CD14-positive monocyte (primary cell): ENCODE measurements around the gene HAND1. TPM values are rescaled to one million over a fixed set of nuclear protein-coding genes. Genes with fewer than 3 reads are reported as not detected.

ENCODE experiments used
- DNase-seq, 3 donors: peaks; one replicate each; pipeline ENCODE4 v3.0.0-alpha.2; 2011 to 2022
- H2AFZ ChIP-seq: 2 replicates; pipeline ENCODE4 v1.6.0; 2012; ENCODE audit warnings: mild to moderate bottlenecking, low read depth, low read length, inconsistent platforms; ENCODE audit not compliant: insufficient read depth, poor library complexity, severe bottlenecking
- H3K27ac ChIP-seq, 2 donors: 1 replicate in 1 of 2; 2 replicates in 1 of 2; pipeline ENCODE4 v1.5.1; 2012 to 2013; ENCODE audit warnings: low read length in 2 of 2, control low read depth in 1 of 2, inconsistent platforms in 1 of 2, low read depth in 1 of 2, mild to moderate bottlenecking in 1 of 2
- H3K27me3 ChIP-seq, 2 donors: one replicate each; pipeline versions ENCODE4 v1.6.0 to v1.6.1; 2011 to 2013; ENCODE audit warnings: low read length in 2 of 2; ENCODE audit not compliant: control insufficient read depth in 2 of 2, insufficient read depth in 2 of 2
- H3K36me3 ChIP-seq, 2 donors: replicated peaks in 1 of 2; 1 replicate in 1 of 2; 2 replicates in 1 of 2; pipeline versions ENCODE4 v1.5.1 to v1.6.1; 2012 to 2013; ENCODE audit warnings: low read length in 2 of 2, control low read depth in 1 of 2, inconsistent platforms in 1 of 2, mild to moderate bottlenecking in 1 of 2; ENCODE audit not compliant: insufficient read depth in 2 of 2, control insufficient read depth in 1 of 2
- H3K4me1 ChIP-seq, 2 donors: 1 replicate in 1 of 2; 2 replicates in 1 of 2; pipeline versions ENCODE4 v1.5.1 to v1.6.1; 2012 to 2013; ENCODE audit warnings: low read length in 2 of 2, control low read depth in 1 of 2, inconsistent platforms in 1 of 2, mild to moderate bottlenecking in 1 of 2, moderate library complexity in 1 of 2; ENCODE audit not compliant: insufficient read depth in 2 of 2, control insufficient read depth in 1 of 2
- H3K4me2 ChIP-seq: replicated peaks from 2 replicates; pipeline ENCODE3; 2012; ENCODE audit warnings: low read length, moderate library complexity, mild to moderate bottlenecking; ENCODE audit not compliant: poor library complexity, severe bottlenecking; ENCODE audit errors: extremely low read depth
- H3K4me3 ChIP-seq, 3 experiments: fragments of 200-600 bp in 1 of 3; sonication (generic) in 1 of 3; replicated peaks in 1 of 3; 1 replicate in 2 of 3; 2 replicates in 1 of 3; pipeline ENCODE4 v1.5.1; 2011 to 2013; ENCODE audit warnings: low read length in 3 of 3, mild to moderate bottlenecking in 3 of 3, control low read depth in 2 of 3, low read depth in 2 of 3, inconsistent platforms in 1 of 3, moderate library complexity in 1 of 3
- H3K79me2 ChIP-seq: 2 replicates; pipeline ENCODE4 v1.6.0; 2012; ENCODE audit warnings: mild to moderate bottlenecking, control low read depth, inconsistent platforms, low read length, moderate library complexity; ENCODE audit not compliant: insufficient read depth
- H3K9ac ChIP-seq: 2 replicates; pipeline ENCODE4 v1.6.0; 2017; ENCODE audit warnings: low read length, mild to moderate bottlenecking; ENCODE audit not compliant: insufficient read depth, poor library complexity, severe bottlenecking
- H3K9me3 ChIP-seq, 2 donors: replicated peaks in 1 of 2; 1 replicate in 1 of 2; 2 replicates in 1 of 2; pipeline versions ENCODE4 v1.5.1 to v1.6.1; 2012 to 2013; ENCODE audit warnings: low read length in 2 of 2, control low read depth in 1 of 2; ENCODE audit not compliant: control insufficient read depth in 1 of 2, insufficient read depth in 1 of 2
- H4K20me1 ChIP-seq: 2 replicates; pipeline ENCODE4 v1.6.0; 2012; ENCODE audit warnings: mild to moderate bottlenecking, low read length, control low read depth, moderate library complexity; ENCODE audit not compliant: insufficient read depth
- H3K27ac Mint-ChIP-seq, 7 donors: one replicate each; pipeline ENCODE4 v1.8.0; 2020; ENCODE audit warnings: mild to moderate bottlenecking in 7 of 7, mixed read lengths in 7 of 7, moderate library complexity in 6 of 7, inconsistent platforms in 2 of 7
- H3K27me3 Mint-ChIP-seq, 3 donors: one replicate each; pipeline ENCODE4 v1.8.0; 2021 to 2022; ENCODE audit warnings: low read depth in 3 of 3, mild to moderate bottlenecking in 3 of 3, mixed read lengths in 3 of 3, moderate library complexity in 3 of 3, inconsistent platforms in 1 of 3
- H3K36me3 Mint-ChIP-seq, 2 donors: one replicate each; pipeline ENCODE4 v1.8.0; 2020; ENCODE audit warnings: mixed read lengths in 2 of 2, inconsistent platforms in 1 of 2, mild to moderate bottlenecking in 1 of 2
- H3K4me1 Mint-ChIP-seq: one replicate; pipeline ENCODE4 v1.8.0; 2020; ENCODE audit warnings: mild to moderate bottlenecking, mixed read lengths
- H3K4me3 Mint-ChIP-seq, 2 donors: one replicate each; pipeline ENCODE4 v1.8.0; 2020; ENCODE audit warnings: mild to moderate bottlenecking in 2 of 2, mixed read lengths in 2 of 2, moderate library complexity in 1 of 2
- H3K9me3 Mint-ChIP-seq, 7 donors: one replicate each; pipeline ENCODE4 v1.8.0; 2020 to 2022; ENCODE audit warnings: mixed read lengths in 7 of 7, mild to moderate bottlenecking in 6 of 7, moderate library complexity in 6 of 7, inconsistent platforms in 2 of 7
- WGBS: methylation state at CpG from one replicate; pipeline ENCODE4 v1.1.5; 2013; ENCODE audit warnings: missing lambda C conversion rate; ENCODE audit not compliant: insufficient coverage; 5-methylcytosine and 5-hydroxymethylcytosine counted together
- intact Hi-C, 2 donors: fragments of 100-400 bp; cut with micrococcal nuclease; formaldehyde crosslinking; loops; one replicate each; pipeline versions ENCODE4 v1.15.0 to v1.15.1; 2023
- polyA plus RNA-seq, 3 donors: library from polyadenylated mRNA; depleted of rRNA in 1 of 3; unstranded in 2 of 3; stranded (reverse) in 1 of 3; fragments of 300-500 nt in 2 of 3; fragments of >200 nt in 1 of 3; fragmentation: Illumina TruSeq in 2 of 3; gene quantifications; 1 replicate in 2 of 3; 2 replicates in 1 of 3; pipeline ENCODE4 v1.2.3, GENCODE V29; 2012 to 2021
- TF ChIP-seq, protein P1 (sequence below): fragments of 200-600 bp; IDR thresholded peaks from one replicate; pipeline ENCODE4 v1.8.0; 2022; ENCODE audit warnings: antibody characterized with exemption, mild to moderate bottlenecking

HAND1 gene
- polyA plus RNA-seq, 3 donors, result not detected

DNA sequence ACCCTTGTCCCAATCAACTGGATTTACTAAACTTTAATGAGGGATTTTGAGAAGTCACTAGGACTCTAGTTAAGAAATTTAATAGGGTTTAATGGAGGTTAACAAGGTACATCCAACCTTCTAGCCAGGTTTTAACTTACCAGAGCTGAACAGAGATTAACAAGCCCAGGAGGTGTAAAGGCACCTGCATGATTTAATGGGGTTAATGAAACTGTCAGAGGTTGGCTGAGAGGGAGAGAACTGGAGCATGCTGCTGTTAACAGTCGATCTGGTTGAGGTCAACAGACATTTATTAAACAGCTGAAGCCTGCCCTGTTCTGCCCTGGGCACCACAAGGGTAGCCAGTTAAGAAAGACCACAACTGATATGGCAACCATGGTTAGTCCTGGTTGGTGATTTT lies 13.6 kb downstream of the HAND1 start:
- H3K79me2 ChIP-seq, result no peaks in the 10 kb centered on the region
- TF ChIP-seq, protein P1, sequence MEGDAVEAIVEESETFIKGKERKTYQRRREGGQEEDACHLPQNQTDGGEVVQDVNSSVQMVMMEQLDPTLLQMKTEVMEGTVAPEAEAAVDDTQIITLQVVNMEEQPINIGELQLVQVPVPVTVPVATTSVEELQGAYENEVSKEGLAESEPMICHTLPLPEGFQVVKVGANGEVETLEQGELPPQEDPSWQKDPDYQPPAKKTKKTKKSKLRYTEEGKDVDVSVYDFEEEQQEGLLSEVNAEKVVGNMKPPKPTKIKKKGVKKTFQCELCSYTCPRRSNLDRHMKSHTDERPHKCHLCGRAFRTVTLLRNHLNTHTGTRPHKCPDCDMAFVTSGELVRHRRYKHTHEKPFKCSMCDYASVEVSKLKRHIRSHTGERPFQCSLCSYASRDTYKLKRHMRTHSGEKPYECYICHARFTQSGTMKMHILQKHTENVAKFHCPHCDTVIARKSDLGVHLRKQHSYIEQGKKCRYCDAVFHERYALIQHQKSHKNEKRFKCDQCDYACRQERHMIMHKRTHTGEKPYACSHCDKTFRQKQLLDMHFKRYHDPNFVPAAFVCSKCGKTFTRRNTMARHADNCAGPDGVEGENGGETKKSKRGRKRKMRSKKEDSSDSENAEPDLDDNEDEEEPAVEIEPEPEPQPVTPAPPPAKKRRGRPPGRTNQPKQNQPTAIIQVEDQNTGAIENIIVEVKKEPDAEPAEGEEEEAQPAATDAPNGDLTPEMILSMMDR, result no peak
- no peak overlapping the region for H3K27ac Mint-ChIP-seq
- H3K27ac ChIP-seq, result no peak overlapping the region
- no peaks in the 10 kb centered on the region for H3K9me3 ChIP-seq
- peaks cover 2 to 20% of the 10 kb centered on the region in 2 donors for H3K36me3 ChIP-seq
- no peak overlapping the region for H3K4me2 ChIP-seq
- peaks cover 9 to 18% of the 10 kb centered on the region in 2 donors for H3K36me3 Mint-ChIP-seq
- no peak overlapping the region for H3K4me3 ChIP-seq
- H3K9me3 Mint-ChIP-seq, result no peaks in the 10 kb centered on the region
- peaks cover 7% of the 10 kb centered on the region for H4K20me1 ChIP-seq
- H2AFZ ChIP-seq, result no peak overlapping the region
- peaks cover 3 to 16% of the 10 kb centered on the region in 2 donors for H3K4me1 ChIP-seq
- H3K4me1 Mint-ChIP-seq, result peaks cover 10% of the 10 kb centered on the region
- H3K9ac ChIP-seq, result no peak overlapping the region
- peaks cover 2 to 9% of the 10 kb centered on the region in 2 donors for H3K27me3 ChIP-seq
- H3K4me3 Mint-ChIP-seq, result no peak overlapping the region
- intact Hi-C loops, result loop anchor here in 1 of 2 donors (10.0 kb wide), 1 partner anchor 180 kb away; no protein-coding TSS in a partner anchor
- no peak for DNase-seq
- peaks cover 8 to 20% (median 20%) of the 10 kb centered on the region in 3 donors for H3K27me3 Mint-ChIP-seq
- 67% methylated on average over 1 of the region's 1 CpG for WGBS

DNA sequence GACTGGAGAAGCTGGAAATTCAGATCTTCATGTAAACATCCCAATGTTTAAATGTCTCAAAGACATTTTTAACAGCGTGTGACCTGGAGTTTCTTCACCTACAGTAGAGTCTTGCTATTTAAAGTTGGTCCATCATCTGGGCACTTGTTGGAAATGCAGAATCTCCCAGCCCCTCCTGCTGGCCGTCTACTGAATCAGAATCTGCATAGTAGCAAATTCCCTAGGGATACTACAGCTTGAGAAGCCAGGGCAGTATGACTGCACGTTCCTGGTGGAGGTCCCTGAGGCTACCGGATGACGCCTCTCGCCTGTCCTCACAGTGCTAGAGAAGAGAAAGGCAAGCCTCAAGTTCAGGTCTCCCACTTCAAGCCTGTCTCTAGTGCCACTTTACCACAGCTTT lies 16.5 kb downstream of the HAND1 start:
- H3K36me3 ChIP-seq, result peaks cover 28 to 49% of the 10 kb centered on the region in 2 donors
- Mint-ChIP-seq H3K4me1 (peaks cover 10% of the 10 kb centered on the region), H3K36me3 (peaks cover 35 to 46% of the 10 kb centered on the region in 2 donors), H3K4me3 (no peak overlapping the region), H3K9me3 (no peaks in the 10 kb centered on the region), H3K27me3 (peaks cover 0 to 4% (median 2%) of the 10 kb centered on the region in 3 donors), H3K27ac (no peak overlapping the region)
- DNase-seq, result no peak
- H3K4me2 ChIP-seq, result no peak overlapping the region
- no peaks in the 10 kb centered on the region for H3K9me3 ChIP-seq
- no peak overlapping the region for H3K27ac ChIP-seq
- TF ChIP-seq, protein P1, result no peak
- intact Hi-C loops, result loop anchor here in 1 of 2 donors (10.0 kb wide), 1 partner anchor 183 kb away; no protein-coding TSS in a partner anchor
- H4K20me1 ChIP-seq, result peaks cover 12% of the 10 kb centered on the region
- WGBS, result 96% methylated on average over 3 of the region's 6 CpGs
- no peaks in the 10 kb centered on the region for H3K27me3 ChIP-seq
- no peak overlapping the region for H3K9ac ChIP-seq
- H3K79me2 ChIP-seq, result no peaks in the 10 kb centered on the region
- peaks cover 3 to 16% of the 10 kb centered on the region in 2 donors for H3K4me1 ChIP-seq
- H2AFZ ChIP-seq, result no peak overlapping the region
- H3K4me3 ChIP-seq, result no peak overlapping the region
